OCI-LY3 (cell line): ENCODE data around the gene SLC27A1.
A peak's percentile ranks its signal among the peaks of the same experiment; 100 is the strongest.
"Not testable (repeated sequence)": the region's sequence is repeated elsewhere in the genome, so short reads cannot be mapped to it uniquely, and the experiment has no call there.

ENCODE experiments used
- H2AFZ ChIP-seq: fragments of 200-600, 300-600 bp; shearing (Covaris generic); 2 replicates; pipeline ENCODE4 v1.6.0; 2014; ENCODE audit warnings: antibody characterized with exemption, low read depth, low read length
- H3K27ac ChIP-seq: fragments of 200-600, 300-600 bp; sonication (generic); 2 replicates; pipeline ENCODE4 v1.5.1; 2014; ENCODE audit warnings: mild to moderate bottlenecking, low read length, moderate library complexity, mixed read lengths
- H3K27me3 ChIP-seq: fragments of 200-600, 300-600 bp; sonication (generic); 2 replicates; pipeline ENCODE4 v1.6.1; 2014; ENCODE audit warnings: low read depth, low read length, mixed read lengths
- H3K36me3 ChIP-seq: fragments of 200-600, 300-600 bp; sonication (generic); replicated peaks from 2 replicates; pipeline ENCODE3; 2014; ENCODE audit warnings: low read depth, low read length, mixed read lengths
- H3K4me1 ChIP-seq: fragments of 300-600, 200-600 bp; sonication (generic); 2 replicates; pipeline ENCODE4 v1.6.1; 2014; ENCODE audit warnings: low read length, mixed read lengths
- H3K4me2 ChIP-seq: fragments of 200-600, 300-600 bp; sonication (generic); 2 replicates; pipeline ENCODE4 v1.6.1; 2014; ENCODE audit warnings: low read length, mixed read lengths
- H3K4me3 ChIP-seq: fragments of 300-600, 200-600 bp; sonication (generic); 2 replicates; pipeline ENCODE4 v1.5.1; 2014; ENCODE audit warnings: antibody characterized with exemption, mild to moderate bottlenecking, low read length, moderate library complexity
- H3K79me2 ChIP-seq: fragments of 300-600, 200-600 bp; shearing (Covaris generic); 2 replicates; pipeline ENCODE4 v1.6.1; 2014; ENCODE audit warnings: mild to moderate bottlenecking, low read length, mixed read lengths
- H3K9ac ChIP-seq: fragments of 300-600, 200-600 bp; shearing (Covaris generic); 2 replicates; pipeline ENCODE4 v1.6.0; 2014; ENCODE audit warnings: mild to moderate bottlenecking, low read length, moderate library complexity
- H3K9me3 ChIP-seq: fragments of 200-600, 300-600 bp; shearing (Covaris generic); 2 replicates; pipeline ENCODE4 v1.6.1; 2014; ENCODE audit warnings: low read length, mixed read lengths; ENCODE audit not compliant: insufficient read depth
- H4K20me1 ChIP-seq: fragments of 200-600, 300-600 bp; sonication (generic); 2 replicates; pipeline ENCODE4 v1.6.1; 2016; ENCODE audit warnings: low read length, mixed read lengths; ENCODE audit not compliant: insufficient read depth
- EZH2phosphoT487 ChIP-seq: fragments of 200-600 bp; shearing (Covaris generic); IDR thresholded peaks from 2 replicates; pipeline ENCODE4 v1.6.1; 2018; ENCODE audit warnings: antibody characterized with exemption, mixed run types, low read depth
- TF ChIP-seq, protein P1 (sequence below): fragments of 200-600, 300-600 bp; sonication (generic); IDR thresholded peaks from 2 replicates; pipeline ENCODE4 v1.5.1; 2014; ENCODE audit warnings: antibody characterized with exemption, low read length, low read depth

SLC27A1 gene

DNA sequence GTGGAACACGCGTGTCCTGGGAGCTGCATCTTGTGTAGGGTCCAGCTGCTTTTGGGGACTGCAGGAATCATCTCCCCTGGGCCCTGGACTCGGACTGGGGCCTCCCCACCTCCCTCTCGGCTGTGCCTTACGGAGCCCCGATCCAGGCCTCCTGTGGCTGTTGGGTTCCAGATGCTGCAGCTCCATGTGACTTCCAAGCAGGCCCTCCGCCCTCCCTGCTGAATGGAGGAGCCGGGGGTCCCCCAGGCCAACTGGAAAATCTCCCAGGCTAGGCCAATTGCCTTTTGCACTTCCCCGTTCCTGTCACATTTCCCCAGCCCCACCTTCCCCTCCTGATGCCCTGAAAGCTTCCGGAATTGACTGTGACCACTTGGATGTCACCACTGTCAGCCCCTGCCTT, 34.9 kb downstream of the SLC27A1 start:
- Histone ChIP-seq H4K20me1 (no peaks in the 10 kb centered on the region), H2AFZ (no peak overlapping the region), H3K4me2 (no peak overlapping the region), H3K9me3 (no peaks in the 10 kb centered on the region), H3K4me1 (peaks cover 6% of the 10 kb centered on the region), H3K27me3 (no peaks in the 10 kb centered on the region), H3K79me2 (peaks cover 39% of the 10 kb centered on the region), H3K4me3 (no peak overlapping the region), H3K27ac (no peak overlapping the region), H3K36me3 (peaks cover 15% of the 10 kb centered on the region), H3K9ac (no peak overlapping the region)
- no peak for TF ChIP-seq EZH2phosphoT487
- TF ChIP-seq, protein P1, sequence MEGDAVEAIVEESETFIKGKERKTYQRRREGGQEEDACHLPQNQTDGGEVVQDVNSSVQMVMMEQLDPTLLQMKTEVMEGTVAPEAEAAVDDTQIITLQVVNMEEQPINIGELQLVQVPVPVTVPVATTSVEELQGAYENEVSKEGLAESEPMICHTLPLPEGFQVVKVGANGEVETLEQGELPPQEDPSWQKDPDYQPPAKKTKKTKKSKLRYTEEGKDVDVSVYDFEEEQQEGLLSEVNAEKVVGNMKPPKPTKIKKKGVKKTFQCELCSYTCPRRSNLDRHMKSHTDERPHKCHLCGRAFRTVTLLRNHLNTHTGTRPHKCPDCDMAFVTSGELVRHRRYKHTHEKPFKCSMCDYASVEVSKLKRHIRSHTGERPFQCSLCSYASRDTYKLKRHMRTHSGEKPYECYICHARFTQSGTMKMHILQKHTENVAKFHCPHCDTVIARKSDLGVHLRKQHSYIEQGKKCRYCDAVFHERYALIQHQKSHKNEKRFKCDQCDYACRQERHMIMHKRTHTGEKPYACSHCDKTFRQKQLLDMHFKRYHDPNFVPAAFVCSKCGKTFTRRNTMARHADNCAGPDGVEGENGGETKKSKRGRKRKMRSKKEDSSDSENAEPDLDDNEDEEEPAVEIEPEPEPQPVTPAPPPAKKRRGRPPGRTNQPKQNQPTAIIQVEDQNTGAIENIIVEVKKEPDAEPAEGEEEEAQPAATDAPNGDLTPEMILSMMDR = no peak

DNA sequence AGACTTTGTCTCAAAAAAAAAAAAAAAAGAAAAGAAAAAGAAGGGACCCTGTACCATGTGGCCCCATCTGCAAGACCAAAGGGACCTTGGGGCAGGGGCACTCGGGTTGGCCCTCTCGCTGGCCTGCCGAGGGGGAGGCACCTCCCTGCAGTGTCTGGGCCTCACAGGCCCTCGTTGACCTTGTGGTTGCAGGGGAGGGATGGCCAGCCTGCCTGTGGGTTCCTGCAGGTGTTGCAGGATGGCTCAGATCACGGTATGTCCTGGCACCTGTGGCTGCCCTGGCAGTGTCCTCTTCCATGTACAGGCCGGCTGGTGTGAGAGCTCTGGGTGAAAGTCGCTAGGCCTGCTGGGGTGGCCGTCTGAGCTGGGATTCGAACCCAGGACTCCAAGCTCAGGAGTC, 36.4 kb downstream of the SLC27A1 start:
- Histone ChIP-seq H3K4me1 (peaks cover 8% of the 10 kb centered on the region), H3K36me3 (peaks cover 19% of the 10 kb centered on the region), H3K9ac (no peak overlapping the region), H3K4me3 (no peak overlapping the region), H3K27ac (no peak overlapping the region), H3K79me2 (peaks cover 52% of the 10 kb centered on the region), H3K9me3 (no peaks in the 10 kb centered on the region), H4K20me1 (no peaks in the 10 kb centered on the region), H3K27me3 (no peaks in the 10 kb centered on the region), H2AFZ (no peak overlapping the region), H3K4me2 (no peak overlapping the region)
- no peak for TF ChIP-seq EZH2phosphoT487
- TF ChIP-seq, protein P1 = no peak

DNA sequence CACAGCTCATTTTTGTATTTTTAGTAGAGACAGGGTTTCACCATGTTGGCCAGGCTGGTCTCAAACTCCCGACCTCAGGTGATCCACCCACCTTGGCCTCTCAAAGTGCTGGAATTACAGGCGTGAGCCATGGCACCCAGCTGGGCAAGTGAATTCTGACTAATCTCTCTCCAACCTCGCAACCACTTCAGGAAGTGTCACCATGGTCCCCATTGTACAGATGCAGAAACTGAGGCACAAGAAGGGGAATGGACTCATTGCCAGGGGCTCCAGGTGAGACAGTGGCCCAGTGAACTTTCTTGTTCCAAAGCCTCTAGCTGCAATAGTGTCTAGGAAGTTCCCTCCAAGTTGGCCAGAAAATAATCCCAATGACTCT, 38.2 kb downstream of the SLC27A1 start:
- H3K27ac ChIP-seq, H3K4me3 ChIP-seq, H4K20me1 ChIP-seq, H3K27me3 ChIP-seq, H3K4me2 ChIP-seq, H2AFZ ChIP-seq, H3K9me3 ChIP-seq, H3K9ac ChIP-seq: not testable (repeated sequence)
- Histone ChIP-seq H3K36me3 (peaks cover 21% of the 10 kb centered on the region), H3K79me2 (peaks cover 66% of the 10 kb centered on the region), H3K4me1 (peaks cover 12% of the 10 kb centered on the region)

DNA sequence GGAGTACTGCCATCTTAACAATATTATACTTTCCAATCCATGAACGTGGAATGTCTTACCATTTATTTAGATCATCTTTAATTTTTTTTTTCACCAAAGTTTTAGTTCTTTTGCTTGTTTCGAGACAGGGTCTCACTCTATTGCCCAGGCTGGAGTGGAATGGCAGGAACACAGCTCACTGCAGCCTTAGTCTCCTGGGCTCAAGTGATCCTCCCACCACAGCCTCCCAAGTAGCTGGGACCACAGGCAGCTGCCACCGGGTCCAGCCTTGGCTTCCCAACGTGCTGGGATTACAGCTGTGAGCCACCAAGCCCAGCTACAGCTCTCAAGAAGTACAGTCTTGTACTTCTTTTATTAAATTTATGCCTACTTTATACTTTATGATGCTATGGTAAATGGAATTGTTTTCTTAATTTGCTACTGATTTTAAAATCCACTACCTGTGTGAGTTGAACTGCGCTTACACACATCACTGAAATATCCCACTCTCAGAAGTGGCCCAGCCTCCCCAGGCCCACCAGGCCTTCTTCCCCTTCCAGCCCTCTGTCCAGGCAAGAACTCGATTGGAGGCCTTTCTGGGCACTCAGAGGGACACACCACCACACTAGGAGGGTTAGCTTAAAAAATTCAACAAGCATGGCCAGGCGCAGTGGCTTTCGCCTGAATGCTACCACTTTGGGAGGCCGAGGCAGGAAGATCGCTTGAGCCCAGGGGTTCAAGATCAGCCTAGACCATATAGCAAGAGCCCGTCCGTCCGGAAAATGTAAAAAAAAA, 40.1 kb downstream of the SLC27A1 start:
- H2AFZ ChIP-seq = no peak overlapping the region
- H3K9me3 ChIP-seq = no peaks in the 10 kb centered on the region
- H3K27ac ChIP-seq = peak overlapping the region; percentile 91
- H3K4me3 ChIP-seq = peak overlapping the region; percentile 87
- H3K9ac ChIP-seq = peak overlapping the region; percentile 96
- peak overlapping the region; percentile 98 for H3K4me2 ChIP-seq
- H4K20me1 ChIP-seq = no peaks in the 10 kb centered on the region
- peaks cover 12% of the 10 kb centered on the region for H3K4me1 ChIP-seq
- TF ChIP-seq, protein P1 = no peak
- no peak for TF ChIP-seq EZH2phosphoT487
- H3K27me3 ChIP-seq = no peaks in the 10 kb centered on the region
- H3K79me2 ChIP-seq = peaks cover 78% of the 10 kb centered on the region
- H3K36me3 ChIP-seq = peaks cover 23% of the 10 kb centered on the region
